HG03280 (cell line): ENCODE data around the gene CLEC5A.
"Not testable (repeated sequence)": the region's sequence is repeated elsewhere in the genome, so short reads cannot be mapped to it uniquely, and the experiment has no call there.

ENCODE experiments used
- ATAC-seq: cut with Tn5 transposase; IDR thresholded peaks from one replicate; pipeline ENCODE4 v1.9.1; 2021; ENCODE audit warnings: mild to moderate bottlenecking, moderate library complexity; ENCODE audit not compliant: unreplicated experiment

Gene CLEC5A

GRCh38 chr7:141949451-141949850, 2.7 kb upstream of the CLEC5A start:
- no peak for ATAC-seq

- no peak for ATAC-seq
Observed at GRCh38 chr7:141949021-141949420, 2.2 kb upstream of the CLEC5A start.

DNA sequence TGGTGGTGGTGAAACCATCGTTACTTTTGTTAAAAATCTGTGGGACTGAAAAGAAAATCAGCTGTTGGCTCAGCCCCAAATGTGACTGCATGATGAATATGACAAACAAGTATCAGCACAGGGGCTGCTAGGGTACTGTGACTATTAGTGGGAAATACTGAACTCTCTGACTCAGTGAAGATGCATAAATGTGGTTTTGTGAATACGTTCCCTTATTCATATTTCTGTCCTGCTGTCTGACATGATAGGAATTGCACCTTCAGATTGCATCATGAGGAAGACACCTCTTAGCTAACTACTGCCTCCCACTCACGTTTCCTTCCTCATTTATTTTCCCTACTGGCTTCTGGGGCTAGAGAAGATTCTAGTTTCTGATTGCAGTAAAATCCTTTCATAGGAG, 1.4 kb downstream of the CLEC5A start:
- ATAC-seq: no peak

DNA sequence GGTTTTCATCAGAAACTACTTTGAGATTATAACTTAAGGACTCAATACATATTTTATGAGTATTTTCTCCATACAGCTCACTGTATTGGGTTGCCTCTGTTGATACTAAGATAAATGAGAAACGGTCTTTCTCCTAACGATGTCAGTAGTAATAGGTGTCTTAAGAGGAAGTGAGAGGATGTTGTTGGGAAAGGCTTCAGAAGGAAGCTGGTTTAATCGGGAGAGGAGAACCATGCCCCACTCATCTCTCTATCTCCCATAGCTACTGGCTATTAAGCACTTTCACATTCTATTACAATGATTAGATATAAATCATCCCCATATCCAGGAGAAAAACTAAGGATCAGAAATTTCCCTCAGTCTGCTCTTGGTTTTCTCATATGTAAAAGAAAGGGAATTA, 2.0 kb downstream of the CLEC5A start:
- ATAC-seq: no peak

- ATAC-seq: no peak
Observed at GRCh38 chr7:141943846-141944245, 2.9 kb downstream of the CLEC5A start.

DNA sequence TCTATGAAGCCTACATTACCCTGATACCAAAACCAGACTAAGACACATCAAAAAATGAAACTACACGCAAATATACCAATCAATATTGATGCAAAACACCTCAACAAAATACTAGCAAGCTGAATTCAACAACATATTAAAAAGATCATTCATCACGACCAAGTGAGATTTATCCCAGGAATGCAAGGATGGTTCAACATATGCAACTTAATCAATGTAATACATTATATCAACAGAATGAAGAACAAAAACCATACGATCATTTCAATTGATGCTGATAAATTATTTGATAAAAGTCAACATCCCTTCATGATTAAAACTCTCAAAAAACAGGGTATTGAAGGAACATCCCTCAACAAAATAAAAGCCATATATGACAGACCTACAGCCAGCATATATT, 5.7 kb downstream of the CLEC5A start:
- ATAC-seq: no peak

- ATAC-seq: no peak
Observed at GRCh38 chr7:141930211-141930610, 16.6 kb downstream of the CLEC5A start.

- no peak for ATAC-seq
Observed at GRCh38 chr7:141928845-141929195, 18.0 kb downstream of the CLEC5A start.

DNA sequence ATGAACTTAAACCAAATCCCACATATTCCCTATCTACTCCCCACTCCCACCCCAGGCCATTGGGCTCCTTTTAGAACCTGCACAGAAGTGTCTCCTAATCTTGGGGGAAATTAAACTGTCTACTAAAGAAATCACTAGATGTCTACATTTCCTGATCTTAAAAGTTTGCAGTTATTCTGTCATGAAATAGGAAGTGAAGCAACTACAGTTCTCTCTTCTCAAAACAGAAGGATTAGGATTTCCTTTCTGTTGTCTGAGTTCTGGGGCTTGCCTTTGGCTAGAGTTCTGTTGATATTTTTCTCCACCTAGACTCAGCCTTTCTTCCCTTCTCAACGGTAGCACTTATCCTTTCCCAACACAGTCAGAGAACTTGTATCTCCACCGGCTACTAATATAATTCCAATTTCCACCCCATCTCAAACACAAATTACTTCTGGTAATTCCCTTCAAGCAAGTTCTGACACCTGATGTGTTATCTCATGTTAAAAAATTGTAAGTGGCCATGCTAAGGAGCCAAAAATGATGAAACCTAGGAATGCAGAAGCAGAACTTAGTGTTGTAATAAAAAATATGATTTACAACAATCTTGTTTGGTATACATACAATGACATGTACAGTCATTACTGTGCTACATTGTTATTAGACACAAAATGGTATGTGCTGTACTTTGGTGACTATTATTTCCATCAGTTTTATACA, 18.5 kb downstream of the CLEC5A start:
- ATAC-seq: no peak

DNA sequence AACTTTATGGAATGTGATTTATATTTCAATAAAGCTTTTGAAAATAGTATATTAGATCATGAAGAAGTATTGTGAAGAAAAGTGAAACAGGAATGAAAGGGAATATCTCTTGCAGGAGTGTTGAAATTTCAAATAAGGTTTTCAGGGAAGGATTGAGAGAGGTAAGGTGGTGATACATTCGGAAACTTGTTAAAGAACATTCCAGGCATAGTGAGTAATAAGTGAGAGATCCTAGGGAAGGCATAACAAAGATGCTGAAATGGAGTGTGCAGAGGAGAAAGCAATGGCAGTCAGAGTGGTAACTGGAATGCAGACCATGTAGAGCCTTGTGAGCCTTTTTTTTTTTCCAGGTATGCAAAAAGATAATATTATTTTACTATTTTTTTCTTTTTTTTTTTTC, 26.5 kb downstream of the CLEC5A start:
- ATAC-seq: no peak

DNA sequence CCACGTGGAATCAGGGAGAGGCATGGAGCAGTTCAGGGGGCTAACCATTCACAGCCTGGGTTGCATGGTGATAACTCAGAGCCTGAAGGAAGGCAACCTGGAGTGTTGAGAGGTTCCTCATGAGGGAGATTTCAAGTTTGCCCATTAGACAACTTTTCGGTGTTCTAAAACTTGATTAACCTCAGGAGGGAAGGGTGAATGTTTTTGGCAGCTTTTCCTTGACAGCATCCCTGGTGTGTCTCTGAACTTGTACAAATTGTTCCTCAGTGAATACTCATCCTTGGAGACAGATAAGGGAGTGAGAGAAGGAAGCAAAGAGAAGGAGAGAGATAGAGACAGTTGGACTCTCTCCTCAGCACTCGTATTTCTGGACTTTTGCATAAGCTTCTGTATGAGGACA, 30.7 kb downstream of the CLEC5A start, which contains the start of gene OR9A4:
OR9A4 (plus strand) TSS at position 301 of the 400 bp plus-strand sequence. CDS start 2,477 bp downstream, outside the sequence.
- no peak for ATAC-seq

GRCh38 chr7:141915565-141915964, 31.2 kb downstream of the CLEC5A start:
- no peak for ATAC-seq

- ATAC-seq: no peak
Observed at GRCh38 chr7:141911391-141911790, 35.4 kb downstream of the CLEC5A start.

GRCh38 chr7:141906285-141906684, 40.5 kb downstream of the CLEC5A start:
- ATAC-seq: no peak

DNA sequence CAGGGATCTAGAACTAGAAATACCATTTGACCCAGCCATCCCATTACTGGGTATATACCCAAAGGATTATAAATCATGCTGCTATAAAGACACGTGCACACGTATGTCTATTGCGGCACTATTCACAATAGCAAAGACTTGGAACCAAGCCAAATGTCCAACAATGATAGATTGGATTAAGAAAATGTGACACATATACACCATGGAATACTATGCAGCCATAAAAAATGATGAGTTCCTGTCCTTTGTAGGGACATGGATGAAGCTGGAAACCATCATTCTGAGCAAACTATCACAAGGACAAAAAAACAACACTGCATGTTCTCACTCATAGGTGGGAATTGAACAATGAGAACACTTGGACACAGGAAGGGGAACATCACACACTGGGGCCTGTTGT, 47.4 kb downstream of the CLEC5A start:
- not testable (repeated sequence) for ATAC-seq

- ATAC-seq: no peak
Observed at GRCh38 chr7:141891336-141891735, 55.4 kb downstream of the CLEC5A start.

GRCh38 chr7:141889321-141889720, 57.5 kb downstream of the CLEC5A start:
- no peak for ATAC-seq

DNA sequence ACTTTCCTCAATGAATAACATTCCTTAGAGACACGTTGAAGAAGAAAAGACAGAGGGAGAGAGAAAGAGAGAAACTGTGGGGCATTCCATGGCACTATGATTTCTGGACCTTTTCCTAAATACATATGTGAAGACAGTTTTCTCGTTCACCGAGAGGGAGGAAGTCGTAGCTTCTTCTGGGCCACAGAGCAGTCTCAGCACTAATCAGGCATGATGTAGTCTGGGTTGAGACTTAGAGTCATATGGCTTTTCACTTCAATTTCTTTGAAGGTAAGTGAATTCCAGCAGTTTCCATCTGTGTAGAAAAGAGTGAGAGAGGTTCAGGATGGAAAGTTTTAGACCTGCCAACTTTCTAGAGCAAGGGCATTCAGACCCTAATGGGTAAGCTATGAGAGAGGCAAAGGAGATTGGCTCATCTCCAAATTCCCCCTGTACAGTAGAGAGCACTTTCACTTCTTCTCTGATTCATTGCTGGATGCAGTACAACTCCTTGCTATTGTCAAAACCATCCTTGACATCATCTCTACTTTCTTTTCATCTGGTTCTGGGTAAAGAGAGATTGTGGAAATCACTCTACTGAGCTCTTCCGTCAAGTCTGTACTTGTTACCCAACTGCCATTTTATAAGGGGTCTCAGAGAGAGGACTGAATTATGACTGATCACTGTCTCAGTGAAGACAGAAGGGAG, 62.1 kb downstream of the CLEC5A start:
- ATAC-seq: no peak

- ATAC-seq: no peak
Observed at GRCh38 chr7:141880960-141881359, 65.8 kb downstream of the CLEC5A start.

DNA sequence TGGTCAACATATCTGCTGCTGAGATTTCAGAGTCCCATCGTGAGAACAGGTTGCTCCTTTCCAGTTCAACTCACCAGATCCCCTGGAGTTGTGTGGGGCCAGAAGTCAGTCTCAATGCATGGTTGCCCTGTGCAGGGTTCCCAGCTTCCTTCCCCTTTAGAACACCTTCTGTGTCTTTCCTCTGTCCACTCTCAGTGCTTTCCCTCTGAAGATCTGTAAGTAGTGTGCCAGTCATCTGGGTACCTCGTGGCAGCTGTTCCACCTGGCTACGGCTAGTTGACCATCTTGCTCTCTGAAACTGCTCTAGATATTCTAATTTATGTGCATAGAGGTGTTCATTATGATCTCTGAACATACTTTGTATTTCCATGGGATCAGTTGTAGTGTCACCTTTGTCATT, 69.4 kb downstream of the CLEC5A start:
- ATAC-seq: no peak
